HCT116 (cell line): ENCODE measurements around the gene P2RY12. TPM values are rescaled to one million over a fixed set of nuclear protein-coding genes. Genes with fewer than 3 reads are reported as not detected.

ENCODE experiments used
- ATAC-seq: fragments of 200-7000 bp; cut with Tn5 transposase; 2 replicates; pipeline ENCODE4 v1.9.1; 2020; ENCODE audit warnings: mild to moderate bottlenecking, moderate library complexity
- BruUV-seq: library from RNA; stranded (reverse); fragments of 400-500 nt; replicated peaks from 2 replicates; lab custom pipeline; 2021; lab: Mats Ljungman, UMichigan
- CTCF ChIA-PET: fragments of 300-600 bp; sonication (Branson Sonifier 250); formaldehyde crosslinking; loops from one replicate; lab custom pipeline; 2021; ENCODE audit warnings: antibody characterized with exemption; lab: Charles Lee
- POLR2A ChIA-PET: fragments of 300-600, 350-600 bp; sonication (Branson Sonifier 250); formaldehyde crosslinking; loops from one replicate; lab custom pipeline; 2021; ENCODE audit warnings: antibody characterized with exemption; lab: Charles Lee
- RAD21 ChIA-PET, 2 experiments: fragments of 300-600 bp; sonication (Branson Sonifier 250); formaldehyde crosslinking; loops; one replicate each; lab custom pipeline; 2023; ENCODE audit warnings: low total read pairs in 2 of 2; ENCODE audit not compliant: uncharacterized antibody in 2 of 2, unreplicated experiment in 2 of 2, low non-redundant PET in 1 of 2; lab: Charles Lee
- DNase-seq: peaks from one replicate; pipeline ENCODE4 v3.0.0-alpha.2; 2010; ENCODE audit warnings: low read depth, low spot score
- H2AFZ ChIP-seq: fragments of 200-600 bp; shearing (Covaris generic), sonication (generic); 2 replicates; pipeline ENCODE4 v1.6.1; 2017; ENCODE audit warnings: low read depth, mixed run types, mixed read lengths, antibody characterized with exemption, low read length; ENCODE audit not compliant: poor library complexity, severe bottlenecking
- H3K27ac ChIP-seq: 2 replicates; pipeline ENCODE4 v1.5.1; 2012; ENCODE audit warnings: low read depth, low read length
- H3K27me3 ChIP-seq: fragments of 200-600 bp; sonication (generic); 2 replicates; pipeline ENCODE4 v1.6.1; 2016; ENCODE audit warnings: mixed run types, low read length, mixed read lengths; ENCODE audit not compliant: insufficient read depth
- H3K36me3 ChIP-seq, 2 experiments: fragments of 200-500 bp in 1 of 2; fragments of 200-600 bp in 1 of 2; sonication (Bioruptor generic) in 1 of 2; sonication (generic) in 1 of 2; 2 replicates each; pipeline versions ENCODE4 v1.5.1 to v1.6.1; 2014 to 2016; ENCODE audit warnings: low read length in 2 of 2, inconsistent platforms in 1 of 2, mixed read lengths in 1 of 2, mixed run types in 1 of 2; ENCODE audit not compliant: insufficient read depth in 2 of 2, control insufficient read depth in 1 of 2
- H3K4me1 ChIP-seq, 2 experiments: fragments of 200-600 bp in 1 of 2; sonication (generic) in 1 of 2; 2 replicates each; pipeline versions ENCODE4 v1.5.1 to v1.6.1; 2012 to 2017; ENCODE audit warnings: low read length in 2 of 2, inconsistent platforms in 1 of 2, mild to moderate bottlenecking in 1 of 2, mixed read lengths in 1 of 2, mixed run types in 1 of 2, moderate library complexity in 1 of 2; ENCODE audit not compliant: insufficient read depth in 2 of 2, control insufficient read depth in 1 of 2
- H3K4me2 ChIP-seq: fragments of 200-600 bp; sonication (generic); 2 replicates; pipeline ENCODE4 v1.6.1; 2017; ENCODE audit warnings: mixed run types, low read length, mixed read lengths
- H3K4me3 ChIP-seq, 2 experiments: fragments of 200-600 bp in 1 of 2; sonication (generic) in 1 of 2; replicated peaks in 1 of 2; 2 replicates each; pipeline ENCODE4 v1.5.1; 2011 to 2016; ENCODE audit warnings: low read length in 2 of 2, control low read depth in 1 of 2, low read depth in 1 of 2, mild to moderate bottlenecking in 1 of 2, mixed read lengths in 1 of 2, mixed run types in 1 of 2
- H3K79me2 ChIP-seq: fragments of 200-600 bp; sonication (generic); 2 replicates; pipeline ENCODE4 v1.6.1; 2017; ENCODE audit warnings: mild to moderate bottlenecking, mixed run types, low read length, moderate library complexity, mixed read lengths; ENCODE audit not compliant: insufficient read depth
- H3K9ac ChIP-seq: fragments of 200-600 bp; sonication (generic); 2 replicates; pipeline ENCODE4 v1.6.1; 2016; ENCODE audit warnings: low read length, mixed read lengths
- H3K9me2 ChIP-seq: fragments of 200-600 bp; sonication (generic), shearing (Covaris generic); 2 replicates; pipeline ENCODE4 v1.6.1; 2017; ENCODE audit warnings: mixed run types, mild to moderate bottlenecking, moderate library complexity; ENCODE audit not compliant: insufficient read depth
- H3K9me3 ChIP-seq, 2 experiments: fragments of 200-500 bp in 1 of 2; fragments of 200-600 bp in 1 of 2; sonication (Bioruptor generic) in 1 of 2; sonication (generic) in 1 of 2; 2 replicates each; pipeline ENCODE4 v1.6.1; 2014 to 2017; ENCODE audit warnings: low read length in 2 of 2, mixed read lengths in 2 of 2, inconsistent platforms in 1 of 2, low read depth in 1 of 2, mild to moderate bottlenecking in 1 of 2, mixed run types in 1 of 2, moderate library complexity in 1 of 2; ENCODE audit not compliant: control insufficient read depth in 1 of 2, insufficient read depth in 1 of 2
- H4K20me1 ChIP-seq: fragments of 200-600 bp; sonication (generic), shearing (Covaris generic); 2 replicates; pipeline ENCODE4 v1.6.1; 2017; ENCODE audit warnings: mixed run types, mild to moderate bottlenecking, moderate library complexity; ENCODE audit not compliant: insufficient read depth
- CBX3 ChIP-seq: IDR thresholded peaks from 2 replicates; pipeline ENCODE4 v1.6.1; 2012; ENCODE audit warnings: low read depth
- CEBPB ChIP-seq: IDR thresholded peaks from 2 replicates; pipeline ENCODE4 v1.6.1; 2012; ENCODE audit warnings: low read depth
- ELF1 ChIP-seq: IDR thresholded peaks from 2 replicates; pipeline ENCODE4 v1.6.1; 2012; ENCODE audit warnings: low read depth, borderline replicate concordance
- EZH2 ChIP-seq: fragments of 200-600 bp; sonication (generic); IDR thresholded peaks from 2 replicates; pipeline ENCODE4 v1.6.1; 2017; ENCODE audit warnings: antibody characterized with exemption, mixed run types
- EZH2phosphoT487 ChIP-seq: fragments of 200-600 bp; IDR thresholded peaks from 2 replicates; pipeline ENCODE4 v1.6.1; 2018; ENCODE audit warnings: antibody characterized with exemption, borderline replicate concordance
- FOSL1 ChIP-seq: IDR thresholded peaks from 2 replicates; pipeline ENCODE4 v1.6.1; 2012; ENCODE audit warnings: low read depth
- JUND ChIP-seq: IDR thresholded peaks from 2 replicates; pipeline ENCODE4 v1.6.1; 2012
- RAD21 ChIP-seq: IDR thresholded peaks from 2 replicates; pipeline ENCODE4 v1.6.1; 2012; ENCODE audit warnings: low read depth, mild to moderate bottlenecking
- SIN3A ChIP-seq: IDR thresholded peaks from 2 replicates; pipeline ENCODE4 v1.6.1; 2012; ENCODE audit warnings: low read depth
- SRF ChIP-seq: IDR thresholded peaks from 2 replicates; pipeline ENCODE4 v1.6.1; 2012; ENCODE audit warnings: low read depth
- ZFX ChIP-seq: fragments of 450-650 bp; IDR thresholded peaks from 2 replicates; pipeline ENCODE4 v1.6.1; 2017
- intact Hi-C: fragments of 100-400 bp; cut with micrococcal nuclease; formaldehyde crosslinking; loops from 2 replicates; pipeline ENCODE4 v1.10.0; 2022
- total RNA-seq: library from RNA; stranded (reverse); gene quantifications from one replicate; pipeline ENCODE4 v1.2.1, GENCODE V29; 2021; ENCODE audit not compliant: unreplicated experiment
- TF ChIP-seq, protein P1 (sequence below): IDR thresholded peaks from 2 replicates; pipeline ENCODE4 v1.6.1; 2012
- TF ChIP-seq, protein P2 (sequence below): IDR thresholded peaks from 2 replicates; pipeline ENCODE4 v1.6.1; 2012; ENCODE audit warnings: low read depth
- TF ChIP-seq, protein P3 (sequence below): IDR thresholded peaks from 2 replicates; pipeline ENCODE4 v1.6.1; 2011; ENCODE audit warnings: mild to moderate bottlenecking, low read length, moderate library complexity; ENCODE audit not compliant: insufficient replicate concordance; ENCODE audit errors: extremely low read depth
- TF ChIP-seq, protein P4 (sequence below), 3 experiments: fragments of 200-600 bp in 1 of 3; sonication (generic) in 1 of 3; IDR thresholded peaks in 2 of 3; conservative IDR thresholded peaks in 1 of 3; 2 replicates each; pipeline ENCODE4 v1.5.1; 2012 to 2017; ENCODE audit warnings: low read depth in 2 of 3, low read length in 2 of 3, antibody characterized with exemption in 1 of 3, borderline replicate concordance in 1 of 3, control low read depth in 1 of 3, mild to moderate bottlenecking in 1 of 3, mixed read lengths in 1 of 3, mixed run types in 1 of 3, moderate library complexity in 1 of 3; ENCODE audit not compliant: insufficient read depth in 1 of 3

The P2RY12 gene
- total RNA-seq, 1 experiment from 2014 or later: not detected

DNA sequence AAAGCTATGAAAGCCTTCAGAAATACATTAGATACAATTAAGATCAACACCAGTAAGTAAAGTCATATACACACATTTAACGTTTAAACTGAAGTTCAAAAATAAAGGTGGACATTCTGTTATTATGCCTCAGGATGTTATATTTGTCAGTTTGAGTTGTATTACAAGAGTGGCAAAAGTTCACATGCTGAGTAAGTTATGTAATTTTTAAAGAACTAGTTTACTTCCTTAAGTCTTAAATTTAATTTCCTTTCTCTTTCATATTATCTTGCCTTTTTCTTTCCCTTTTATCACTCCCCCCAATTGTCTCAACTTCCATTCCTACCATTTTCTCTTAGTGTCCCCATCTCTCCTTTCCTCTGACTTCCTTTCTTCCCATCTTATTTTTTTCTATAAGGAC, 63.0 kb downstream of the P2RY12 start:
- TF ChIP-seq CEBPB (no peak), EZH2phosphoT487 (no peak), EZH2 (no peak), SRF (no peak), SIN3A (no peak), FOSL1 (no peak), JUND (no peak), CBX3 (no peak), RAD21 (no peak), ELF1 (no peak), ZFX (no peak)
- TF ChIP-seq, protein P1, sequence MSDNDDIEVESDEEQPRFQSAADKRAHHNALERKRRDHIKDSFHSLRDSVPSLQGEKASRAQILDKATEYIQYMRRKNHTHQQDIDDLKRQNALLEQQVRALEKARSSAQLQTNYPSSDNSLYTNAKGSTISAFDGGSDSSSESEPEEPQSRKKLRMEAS: no peak
- TF ChIP-seq, protein P2, sequence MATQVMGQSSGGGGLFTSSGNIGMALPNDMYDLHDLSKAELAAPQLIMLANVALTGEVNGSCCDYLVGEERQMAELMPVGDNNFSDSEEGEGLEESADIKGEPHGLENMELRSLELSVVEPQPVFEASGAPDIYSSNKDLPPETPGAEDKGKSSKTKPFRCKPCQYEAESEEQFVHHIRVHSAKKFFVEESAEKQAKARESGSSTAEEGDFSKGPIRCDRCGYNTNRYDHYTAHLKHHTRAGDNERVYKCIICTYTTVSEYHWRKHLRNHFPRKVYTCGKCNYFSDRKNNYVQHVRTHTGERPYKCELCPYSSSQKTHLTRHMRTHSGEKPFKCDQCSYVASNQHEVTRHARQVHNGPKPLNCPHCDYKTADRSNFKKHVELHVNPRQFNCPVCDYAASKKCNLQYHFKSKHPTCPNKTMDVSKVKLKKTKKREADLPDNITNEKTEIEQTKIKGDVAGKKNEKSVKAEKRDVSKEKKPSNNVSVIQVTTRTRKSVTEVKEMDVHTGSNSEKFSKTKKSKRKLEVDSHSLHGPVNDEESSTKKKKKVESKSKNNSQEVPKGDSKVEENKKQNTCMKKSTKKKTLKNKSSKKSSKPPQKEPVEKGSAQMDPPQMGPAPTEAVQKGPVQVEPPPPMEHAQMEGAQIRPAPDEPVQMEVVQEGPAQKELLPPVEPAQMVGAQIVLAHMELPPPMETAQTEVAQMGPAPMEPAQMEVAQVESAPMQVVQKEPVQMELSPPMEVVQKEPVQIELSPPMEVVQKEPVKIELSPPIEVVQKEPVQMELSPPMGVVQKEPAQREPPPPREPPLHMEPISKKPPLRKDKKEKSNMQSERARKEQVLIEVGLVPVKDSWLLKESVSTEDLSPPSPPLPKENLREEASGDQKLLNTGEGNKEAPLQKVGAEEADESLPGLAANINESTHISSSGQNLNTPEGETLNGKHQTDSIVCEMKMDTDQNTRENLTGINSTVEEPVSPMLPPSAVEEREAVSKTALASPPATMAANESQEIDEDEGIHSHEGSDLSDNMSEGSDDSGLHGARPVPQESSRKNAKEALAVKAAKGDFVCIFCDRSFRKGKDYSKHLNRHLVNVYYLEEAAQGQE: no peak
- TF ChIP-seq, protein P3, sequence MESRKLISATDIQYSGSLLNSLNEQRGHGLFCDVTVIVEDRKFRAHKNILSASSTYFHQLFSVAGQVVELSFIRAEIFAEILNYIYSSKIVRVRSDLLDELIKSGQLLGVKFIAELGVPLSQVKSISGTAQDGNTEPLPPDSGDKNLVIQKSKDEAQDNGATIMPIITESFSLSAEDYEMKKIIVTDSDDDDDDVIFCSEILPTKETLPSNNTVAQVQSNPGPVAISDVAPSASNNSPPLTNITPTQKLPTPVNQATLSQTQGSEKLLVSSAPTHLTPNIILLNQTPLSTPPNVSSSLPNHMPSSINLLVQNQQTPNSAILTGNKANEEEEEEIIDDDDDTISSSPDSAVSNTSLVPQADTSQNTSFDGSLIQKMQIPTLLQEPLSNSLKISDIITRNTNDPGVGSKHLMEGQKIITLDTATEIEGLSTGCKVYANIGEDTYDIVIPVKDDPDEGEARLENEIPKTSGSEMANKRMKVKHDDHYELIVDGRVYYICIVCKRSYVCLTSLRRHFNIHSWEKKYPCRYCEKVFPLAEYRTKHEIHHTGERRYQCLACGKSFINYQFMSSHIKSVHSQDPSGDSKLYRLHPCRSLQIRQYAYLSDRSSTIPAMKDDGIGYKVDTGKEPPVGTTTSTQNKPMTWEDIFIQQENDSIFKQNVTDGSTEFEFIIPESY: no peak
- TF ChIP-seq, protein P4, sequence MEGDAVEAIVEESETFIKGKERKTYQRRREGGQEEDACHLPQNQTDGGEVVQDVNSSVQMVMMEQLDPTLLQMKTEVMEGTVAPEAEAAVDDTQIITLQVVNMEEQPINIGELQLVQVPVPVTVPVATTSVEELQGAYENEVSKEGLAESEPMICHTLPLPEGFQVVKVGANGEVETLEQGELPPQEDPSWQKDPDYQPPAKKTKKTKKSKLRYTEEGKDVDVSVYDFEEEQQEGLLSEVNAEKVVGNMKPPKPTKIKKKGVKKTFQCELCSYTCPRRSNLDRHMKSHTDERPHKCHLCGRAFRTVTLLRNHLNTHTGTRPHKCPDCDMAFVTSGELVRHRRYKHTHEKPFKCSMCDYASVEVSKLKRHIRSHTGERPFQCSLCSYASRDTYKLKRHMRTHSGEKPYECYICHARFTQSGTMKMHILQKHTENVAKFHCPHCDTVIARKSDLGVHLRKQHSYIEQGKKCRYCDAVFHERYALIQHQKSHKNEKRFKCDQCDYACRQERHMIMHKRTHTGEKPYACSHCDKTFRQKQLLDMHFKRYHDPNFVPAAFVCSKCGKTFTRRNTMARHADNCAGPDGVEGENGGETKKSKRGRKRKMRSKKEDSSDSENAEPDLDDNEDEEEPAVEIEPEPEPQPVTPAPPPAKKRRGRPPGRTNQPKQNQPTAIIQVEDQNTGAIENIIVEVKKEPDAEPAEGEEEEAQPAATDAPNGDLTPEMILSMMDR (IDR thresholded peaks at IDR 0.05 in 2 of 3, conservative IDR thresholded peaks at IDR 0.05 in 1 of 3; ENCODE audit: borderline replicate concordance in 1 of 3, insufficient read depth in 1 of 3, low read depth in 2 of 3, low read length in 2 of 3): no peak
- TF ChIP-seq, all 23 proteins: peak for 0
- Histone ChIP-seq H3K4me3 (no peak overlapping the region), H3K4me2 (no peak overlapping the region), H4K20me1 (no peaks in the 10 kb centered on the region), H3K79me2 (no peaks in the 10 kb centered on the region), H3K9ac (no peak overlapping the region), H3K36me3 (no peaks in the 10 kb centered on the region), H2AFZ (no peak overlapping the region), H3K9me2 (no peaks in the 10 kb centered on the region), H3K27me3 (no peaks in the 10 kb centered on the region), H3K9me3 (no peaks in the 10 kb centered on the region), H3K27ac (no peak overlapping the region), H3K4me1 (peaks cover 25 to 27% of the 10 kb centered on the region in 2 experiments)
- DNase-seq: no peak
- CTCF ChIA-PET: no interaction called here
- ATAC-seq: no peak
- no TSS peak for BruUV-seq
- intact Hi-C loops: no loop called here
- POLR2A ChIA-PET: no interaction called here
- RAD21 ChIA-PET: no interaction called here
